GM21717 (cell line): ENCODE results near the gene ALG12.
A peak's percentile ranks its signal among the peaks of the same experiment; 100 is the strongest.
"Not testable (repeated sequence)": the region's sequence is repeated elsewhere in the genome, so short reads cannot be mapped to it uniquely, and the experiment has no call there.

ENCODE experiments used
- ATAC-seq: cut with Tn5 transposase; IDR thresholded peaks from one replicate; pipeline ENCODE4 v1.9.1; 2021; ENCODE audit warnings: mild to moderate bottlenecking, moderate library complexity; ENCODE audit not compliant: unreplicated experiment

Gene ALG12

GRCh38 chr22:49946612-49947295 is 28.5 kb upstream of the ALG12 start:
- ATAC-seq = no peak

- ATAC-seq = not testable (repeated sequence)
Observed at GRCh38 chr22:49945042-49945794, 27.0 kb upstream of the ALG12 start.

- ATAC-seq = no peak
Observed at GRCh38 chr22:49944399-49944891, 26.2 kb upstream of the ALG12 start.

- no peak for ATAC-seq
Observed at GRCh38 chr22:49943771-49944398, 25.6 kb upstream of the ALG12 start.

GRCh38 chr22:49943405-49943765 is 25.1 kb upstream of the ALG12 start:
- no peak for ATAC-seq

- ATAC-seq = no peak
Observed at GRCh38 chr22:49942565-49943404, 24.5 kb upstream of the ALG12 start.

GRCh38 chr22:49941507-49942316 is 23.5 kb upstream of the ALG12 start:
- ATAC-seq = no peak

- ATAC-seq = no peak
Observed at GRCh38 chr22:49938565-49939136, 20.4 kb upstream of the ALG12 start.

GRCh38 chr22:49937758-49938564 is 19.7 kb upstream of the ALG12 start:
- no peak for ATAC-seq

GRCh38 chr22:49936973-49937757 is 18.9 kb upstream of the ALG12 start:
- ATAC-seq = no peak

- ATAC-seq = peak; percentile 45
Observed at GRCh38 chr22:49936018-49936972, 18.1 kb upstream of the ALG12 start.

GRCh38 chr22:49935561-49935960 is 17.3 kb upstream of the ALG12 start:
- ATAC-seq = no peak

GRCh38 chr22:49934891-49935557 is 16.8 kb upstream of the ALG12 start:
- ATAC-seq = no peak

GRCh38 chr22:49934160-49934890 is 16.1 kb upstream of the ALG12 start:
- no peak for ATAC-seq

GRCh38 chr22:49933236-49934159 is 15.3 kb upstream of the ALG12 start:
- ATAC-seq = no peak
